Measurements from ENCODE around the gene BHLHE23.

- no peak for TF ChIP-seq CTCF (IDR thresholded peaks at IDR 0.05)
- no peak for TF ChIP-seq POLR2A (IDR thresholded peaks at IDR 0.05)
Observed at GRCh38 chr20:63020681-63021080, 13.9 kb upstream of the BHLHE23 start.
